OCI-LY3 (cell line): Measurements from ENCODE around the gene KLF7.

ENCODE experiments used
- H2AFZ ChIP-seq: fragments of 200-600, 300-600 bp; shearing (Covaris generic); 2 replicates; pipeline ENCODE4 v1.6.0; 2014; ENCODE audit warnings: antibody characterized with exemption, low read depth, low read length
- H3K27ac ChIP-seq: fragments of 200-600, 300-600 bp; sonication (generic); 2 replicates; pipeline ENCODE4 v1.5.1; 2014; ENCODE audit warnings: mild to moderate bottlenecking, low read length, moderate library complexity, mixed read lengths
- H3K27me3 ChIP-seq: fragments of 200-600, 300-600 bp; sonication (generic); 2 replicates; pipeline ENCODE4 v1.6.1; 2014; ENCODE audit warnings: low read depth, low read length, mixed read lengths
- H3K36me3 ChIP-seq: fragments of 200-600, 300-600 bp; sonication (generic); replicated peaks from 2 replicates; pipeline ENCODE3; 2014; ENCODE audit warnings: low read depth, low read length, mixed read lengths
- H3K4me1 ChIP-seq: fragments of 300-600, 200-600 bp; sonication (generic); 2 replicates; pipeline ENCODE4 v1.6.1; 2014; ENCODE audit warnings: low read length, mixed read lengths
- H3K4me2 ChIP-seq: fragments of 200-600, 300-600 bp; sonication (generic); 2 replicates; pipeline ENCODE4 v1.6.1; 2014; ENCODE audit warnings: low read length, mixed read lengths
- H3K4me3 ChIP-seq: fragments of 300-600, 200-600 bp; sonication (generic); 2 replicates; pipeline ENCODE4 v1.5.1; 2014; ENCODE audit warnings: antibody characterized with exemption, mild to moderate bottlenecking, low read length, moderate library complexity
- H3K79me2 ChIP-seq: fragments of 300-600, 200-600 bp; shearing (Covaris generic); 2 replicates; pipeline ENCODE4 v1.6.1; 2014; ENCODE audit warnings: mild to moderate bottlenecking, low read length, mixed read lengths
- H3K9ac ChIP-seq: fragments of 300-600, 200-600 bp; shearing (Covaris generic); 2 replicates; pipeline ENCODE4 v1.6.0; 2014; ENCODE audit warnings: mild to moderate bottlenecking, low read length, moderate library complexity
- H3K9me3 ChIP-seq: fragments of 200-600, 300-600 bp; shearing (Covaris generic); 2 replicates; pipeline ENCODE4 v1.6.1; 2014; ENCODE audit warnings: low read length, mixed read lengths; ENCODE audit not compliant: insufficient read depth
- H4K20me1 ChIP-seq: fragments of 200-600, 300-600 bp; sonication (generic); 2 replicates; pipeline ENCODE4 v1.6.1; 2016; ENCODE audit warnings: low read length, mixed read lengths; ENCODE audit not compliant: insufficient read depth
- CTCF ChIP-seq: fragments of 200-600, 300-600 bp; sonication (generic); IDR thresholded peaks from 2 replicates; pipeline ENCODE4 v1.5.1; 2014; ENCODE audit warnings: antibody characterized with exemption, low read length, low read depth
- EZH2phosphoT487 ChIP-seq: fragments of 200-600 bp; shearing (Covaris generic); IDR thresholded peaks from 2 replicates; pipeline ENCODE4 v1.6.1; 2018; ENCODE audit warnings: antibody characterized with exemption, mixed run types, low read depth

Gene KLF7

DNA sequence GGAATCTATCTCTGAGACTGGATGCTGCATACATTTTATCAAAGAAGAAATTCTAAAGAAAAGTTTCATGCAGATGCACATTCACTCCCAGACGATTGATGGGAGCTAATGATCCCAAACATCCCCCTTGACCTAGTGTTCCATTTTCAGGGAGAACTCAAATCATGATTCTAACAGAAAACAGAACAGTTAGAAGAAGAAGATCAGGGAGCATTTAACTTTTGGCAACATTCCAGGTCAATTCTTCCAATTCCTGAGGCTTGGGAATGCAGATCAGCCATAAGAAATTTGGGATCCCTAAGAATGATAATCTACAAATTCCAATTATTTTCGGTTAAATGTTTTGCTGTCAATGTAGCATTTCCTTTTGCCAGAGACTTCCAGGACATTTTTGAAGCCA lies 129.9 kb downstream of the KLF7 start:
- H3K27me3 ChIP-seq = 0 out of 2 replicates have a peak, but pooled peaks cover 3% of the 10 kb centered on the region
- H3K79me2 ChIP-seq = no peaks in the 10 kb centered on the region
- TF ChIP-seq EZH2phosphoT487 (no peak), CTCF (no peak)
- no peak overlapping the region for H3K9ac ChIP-seq
- no peak overlapping the region for H3K4me2 ChIP-seq
- no peak overlapping the region for H3K4me3 ChIP-seq
- H2AFZ ChIP-seq = no peak overlapping the region
- no peaks in the 10 kb centered on the region for H3K4me1 ChIP-seq
- no peak overlapping the region for H3K27ac ChIP-seq
- H3K36me3 ChIP-seq = no peaks in the 10 kb centered on the region
- H4K20me1 ChIP-seq = no peaks in the 10 kb centered on the region
- H3K9me3 ChIP-seq = peaks cover 7% of the 10 kb centered on the region; the same call in 1 of the 2 replicates

GRCh38 chr2:207032490-207032889 lies 133.3 kb downstream of the KLF7 start:
- Histone ChIP-seq H2AFZ (no peak overlapping the region), H3K4me1 (no peaks in the 10 kb centered on the region), H3K4me2 (no peak overlapping the region), H3K27me3 (0 out of 2 replicates have a peak, but pooled peaks cover 3% of the 10 kb centered on the region), H3K4me3 (no peak overlapping the region), H3K27ac (no peak overlapping the region), H4K20me1 (no peaks in the 10 kb centered on the region), H3K36me3 (no peaks in the 10 kb centered on the region), H3K79me2 (no peaks in the 10 kb centered on the region), H3K9me3 (peaks cover 7% of the 10 kb centered on the region; the same call in 1 of the 2 replicates), H3K9ac (no peak overlapping the region)
- TF ChIP-seq EZH2phosphoT487 (no peak), CTCF (no peak)
